Epithelial cell of prostate (primary cell): ENCODE measurements around the gene SORCS1.

Source experiments
- DNase-seq: peaks from one replicate; pipeline ENCODE4 v3.0.0-alpha.2; 2011; ENCODE audit warnings: low read depth, low spot score
- H3K27ac ChIP-seq: fragments of 450-650 bp; 2 replicates; pipeline ENCODE4 v1.5.1; 2017; ENCODE audit warnings: mild to moderate bottlenecking

Gene SORCS1

DNA sequence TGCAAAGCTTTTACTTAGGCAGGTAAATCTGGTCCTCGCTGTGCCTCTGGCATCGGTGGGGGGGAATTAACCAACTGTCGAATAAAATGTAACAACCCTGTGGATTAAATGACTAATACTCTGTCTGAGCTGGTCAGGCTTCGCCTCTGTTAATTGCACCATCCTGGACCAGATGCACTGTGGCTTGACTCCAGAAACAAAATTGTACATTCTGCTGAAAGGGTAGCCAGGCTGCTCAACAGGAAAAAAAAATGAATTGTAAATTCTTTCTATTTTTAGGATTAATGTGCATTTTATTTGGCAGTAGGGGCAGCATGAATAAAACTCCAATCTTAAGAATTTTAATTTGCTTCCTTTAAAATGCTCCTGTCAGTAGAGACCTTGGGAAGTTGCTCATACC is 389.4 kb downstream of the SORCS1 start:
- DNase-seq: no peak
- H3K27ac ChIP-seq: no peak overlapping the region

DNA sequence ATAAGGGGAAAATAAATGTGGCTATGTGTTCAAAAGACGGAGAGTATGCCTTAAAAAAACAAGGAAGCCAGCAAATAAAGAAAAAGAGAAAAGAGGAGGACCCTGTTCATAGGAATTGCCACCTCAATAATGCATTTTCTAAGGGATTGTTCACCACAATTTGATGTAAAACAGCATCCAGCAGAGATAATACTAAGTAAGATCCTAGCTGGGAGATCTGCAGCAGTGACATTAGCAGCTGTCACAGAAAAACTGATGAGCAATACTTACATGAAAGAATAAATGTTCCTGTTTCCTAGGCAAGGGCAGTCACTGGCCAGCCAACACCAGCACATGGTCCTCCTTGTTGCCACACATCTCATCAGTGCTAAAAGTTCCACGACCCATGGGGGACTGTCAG is 391.5 kb downstream of the SORCS1 start:
- no peak overlapping the region for H3K27ac ChIP-seq
- no peak for DNase-seq

DNA sequence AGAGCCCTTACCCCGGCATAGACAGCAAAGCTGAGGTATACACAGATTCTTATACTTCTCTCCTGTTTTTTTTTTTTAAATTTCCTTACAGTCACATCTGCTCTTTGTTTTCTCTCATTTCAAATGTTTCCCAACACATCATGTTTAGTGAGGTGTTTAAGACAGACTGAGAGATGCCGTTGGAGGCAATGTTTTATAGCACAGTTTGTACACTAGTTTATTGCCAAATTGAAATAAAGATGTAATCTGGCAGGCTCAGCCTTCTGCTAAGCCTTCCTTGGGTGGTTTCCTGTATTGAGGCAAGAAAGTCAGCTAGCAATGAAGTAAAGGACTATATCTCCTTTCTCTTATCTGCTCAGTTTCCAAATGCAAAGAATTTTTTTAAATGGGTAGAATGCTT is 393.4 kb downstream of the SORCS1 start:
- DNase-seq: no peak
- no peak overlapping the region for H3K27ac ChIP-seq

DNA sequence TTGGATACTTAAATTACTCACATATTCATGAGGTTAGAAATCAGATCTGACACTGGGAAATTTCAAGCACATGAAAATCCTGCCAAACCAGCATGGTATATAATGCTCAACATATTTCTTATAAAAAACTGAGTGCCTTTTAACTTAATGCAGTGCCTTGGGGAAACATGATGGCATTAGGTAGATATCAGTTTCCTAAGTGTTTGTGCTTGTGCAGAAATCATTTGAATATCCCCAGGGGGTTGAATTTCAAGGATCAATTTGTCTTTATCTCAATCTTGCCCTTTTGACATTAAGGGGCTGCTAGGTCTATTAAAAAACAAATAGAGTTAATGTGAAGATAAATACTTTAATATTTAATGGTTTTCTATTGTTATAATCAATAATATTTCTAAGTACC is 396.3 kb downstream of the SORCS1 start:
- no peak for DNase-seq
- H3K27ac ChIP-seq: no peak overlapping the region

DNA sequence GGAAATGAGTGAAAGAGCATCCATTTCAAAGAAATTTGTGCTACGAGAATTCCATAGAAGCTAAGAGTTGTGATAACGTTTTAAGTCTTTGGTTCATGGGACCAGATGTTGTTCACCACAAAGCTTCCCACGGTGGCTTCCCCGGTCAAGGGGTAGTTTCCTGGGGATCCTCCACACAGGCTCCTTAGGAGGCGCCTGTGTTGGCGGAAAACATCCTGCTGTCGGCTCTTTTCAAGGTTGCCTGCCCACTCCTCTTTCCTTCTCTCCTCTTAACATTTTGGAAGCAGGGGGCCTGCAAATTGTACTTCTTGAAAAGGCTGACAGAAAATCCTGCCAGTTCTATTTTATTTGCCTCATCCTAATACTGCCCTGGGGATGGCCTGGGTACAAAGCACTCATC is 398.6 kb downstream of the SORCS1 start:
- DNase-seq: no peak
- H3K27ac ChIP-seq: no peak overlapping the region

DNA sequence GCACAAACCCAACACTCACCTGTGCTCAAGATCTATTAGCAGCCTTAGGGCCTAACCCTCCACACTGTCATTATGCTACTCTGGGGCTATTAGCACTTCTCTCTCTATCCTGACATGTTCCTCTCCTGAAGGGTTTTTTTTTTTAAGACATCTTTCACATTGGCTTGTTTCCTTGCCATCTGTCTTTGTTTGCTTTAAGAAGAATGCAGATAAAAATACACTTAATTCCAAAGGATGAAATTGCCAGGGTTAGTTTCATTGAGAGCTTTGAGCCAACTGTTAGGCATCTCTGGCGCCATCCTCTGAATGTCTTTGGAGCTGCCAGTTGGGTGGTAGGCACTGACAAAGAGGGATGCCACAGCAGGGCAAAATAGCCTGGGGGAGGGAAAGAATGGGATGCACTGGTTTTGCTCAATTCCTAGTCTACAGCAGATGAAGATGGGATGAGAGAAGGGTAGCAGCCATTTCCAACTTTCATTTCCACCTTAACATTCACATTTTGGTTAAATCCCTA is 399.2 kb downstream of the SORCS1 start:
- DNase-seq: no peak
- no peak overlapping the region for H3K27ac ChIP-seq

DNA sequence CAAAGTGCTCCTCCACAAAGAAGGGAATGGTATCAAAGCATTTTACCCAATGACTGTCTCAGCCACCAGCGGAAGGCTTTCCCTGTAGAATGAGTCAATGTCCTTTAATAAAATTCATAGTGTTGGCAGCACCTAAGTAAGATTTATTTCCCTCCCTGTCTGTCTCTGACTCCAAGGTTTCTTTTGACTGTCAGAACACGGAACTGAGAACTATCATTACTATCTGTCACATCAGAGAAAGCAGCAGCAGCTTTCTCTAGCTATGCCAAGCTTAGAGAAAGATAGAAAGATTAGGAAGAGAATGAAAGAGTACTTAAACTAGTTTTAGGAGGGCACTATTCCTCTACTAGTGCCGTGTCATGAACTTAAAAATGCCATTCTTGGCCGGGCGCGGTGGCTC is 400.1 kb downstream of the SORCS1 start:
- H3K27ac ChIP-seq: no peak overlapping the region
- no peak for DNase-seq

DNA sequence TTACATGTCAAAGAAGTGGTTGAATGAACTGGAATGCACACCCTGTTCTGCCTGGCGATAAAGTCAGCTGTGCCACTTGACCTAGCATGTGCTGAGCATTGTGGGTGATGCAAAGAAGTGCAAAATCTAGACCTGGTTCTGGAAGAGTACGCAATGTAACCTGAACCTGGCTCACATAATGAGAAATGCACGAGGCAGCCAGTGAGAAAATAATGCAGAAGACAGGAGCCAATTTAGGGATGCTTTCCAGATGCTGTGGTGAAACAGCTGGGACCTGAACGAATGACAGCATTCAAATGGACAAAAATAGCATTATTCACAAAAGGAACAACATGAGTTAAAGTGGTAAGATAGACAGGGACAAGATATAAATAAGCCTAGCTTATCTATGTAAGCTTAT is 402.6 kb downstream of the SORCS1 start:
- no peak for DNase-seq
- H3K27ac ChIP-seq: no peak overlapping the region

DNA sequence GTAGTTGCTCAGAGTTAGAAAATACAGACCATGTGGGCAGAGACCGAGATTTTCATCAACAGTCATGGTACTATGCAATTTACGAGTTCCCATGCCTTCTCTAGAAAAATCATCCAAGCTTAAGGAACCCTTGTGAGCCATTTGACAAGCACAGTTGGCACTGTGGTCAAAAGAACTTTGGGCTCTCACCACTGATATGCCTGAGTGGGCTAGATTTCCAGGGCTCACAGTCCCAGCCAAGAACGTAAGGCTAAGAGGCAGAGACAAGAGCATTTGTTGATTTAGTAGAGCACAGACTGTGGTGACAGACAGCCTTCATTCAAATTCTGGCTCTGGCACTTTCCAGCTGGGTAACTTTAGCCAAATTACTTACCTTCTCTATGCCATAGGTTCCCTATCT is 407.0 kb downstream of the SORCS1 start:
- H3K27ac ChIP-seq: no peak overlapping the region
- DNase-seq: no peak

DNA sequence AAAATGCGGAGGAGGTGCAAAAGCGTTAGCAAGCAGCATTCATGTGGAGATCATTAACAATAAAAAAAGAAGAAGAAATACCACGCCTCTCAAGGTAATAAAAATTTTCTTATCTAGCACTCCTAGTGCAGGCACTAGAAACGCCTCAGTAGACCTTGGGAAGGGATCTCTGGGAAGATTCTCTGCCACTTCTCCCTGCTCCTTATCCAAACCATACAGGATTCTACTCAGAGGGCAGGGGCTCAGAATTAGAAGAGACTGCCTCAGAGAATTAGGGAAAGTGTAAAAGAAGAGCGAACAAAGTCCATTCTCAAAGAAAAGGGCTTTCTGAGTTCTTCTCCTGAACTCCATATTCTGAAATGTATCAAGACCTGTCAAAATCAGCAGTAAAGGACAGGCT is 413.4 kb downstream of the SORCS1 start:
- no peak overlapping the region for H3K27ac ChIP-seq
- no peak for DNase-seq

DNA sequence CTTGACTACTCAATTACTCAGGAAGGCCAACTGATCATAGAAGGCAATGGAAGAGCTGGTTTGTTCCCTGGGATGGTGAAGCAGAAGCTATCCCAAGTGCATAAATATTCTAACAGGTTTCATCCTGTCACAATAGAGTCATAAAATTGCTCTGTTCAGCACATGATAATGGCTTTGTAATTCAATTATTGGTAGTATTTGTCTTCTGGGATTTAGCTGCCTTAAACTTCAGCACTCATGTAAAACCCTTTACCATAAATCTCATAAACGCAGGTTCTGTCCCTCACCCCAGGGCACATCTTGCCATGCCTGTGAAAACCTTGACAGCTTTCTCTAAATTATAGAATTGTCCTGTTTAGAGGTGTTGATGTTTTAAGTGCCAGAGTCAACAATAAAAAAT is 417.6 kb downstream of the SORCS1 start:
- DNase-seq: no peak
- H3K27ac ChIP-seq: no peak overlapping the region

DNA sequence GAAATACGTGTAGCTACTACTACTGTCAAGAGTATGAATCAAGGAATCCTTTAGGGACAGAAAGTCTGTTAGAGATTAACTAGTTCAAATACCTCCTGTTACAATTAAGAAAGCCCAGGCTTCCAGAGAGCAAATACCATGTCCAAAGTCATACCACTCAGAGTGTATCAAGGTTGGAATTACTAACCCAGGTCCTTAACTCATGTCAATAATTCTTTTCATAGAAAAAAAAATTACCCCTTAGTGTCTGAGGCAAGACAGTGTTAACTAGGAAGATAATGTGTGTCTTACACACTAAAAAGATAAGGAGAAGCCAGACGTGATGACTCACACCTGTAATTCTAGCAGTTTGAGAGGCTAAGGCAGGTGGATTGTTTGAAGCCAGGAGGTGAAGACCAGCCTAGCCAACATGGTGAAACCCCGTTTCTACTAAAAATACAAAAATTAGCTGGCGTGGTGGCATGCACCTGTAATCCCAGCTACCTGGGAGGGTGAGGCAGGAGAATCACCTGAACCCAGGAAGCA is 423.4 kb downstream of the SORCS1 start:
- DNase-seq: no peak
- no peak overlapping the region for H3K27ac ChIP-seq

DNA sequence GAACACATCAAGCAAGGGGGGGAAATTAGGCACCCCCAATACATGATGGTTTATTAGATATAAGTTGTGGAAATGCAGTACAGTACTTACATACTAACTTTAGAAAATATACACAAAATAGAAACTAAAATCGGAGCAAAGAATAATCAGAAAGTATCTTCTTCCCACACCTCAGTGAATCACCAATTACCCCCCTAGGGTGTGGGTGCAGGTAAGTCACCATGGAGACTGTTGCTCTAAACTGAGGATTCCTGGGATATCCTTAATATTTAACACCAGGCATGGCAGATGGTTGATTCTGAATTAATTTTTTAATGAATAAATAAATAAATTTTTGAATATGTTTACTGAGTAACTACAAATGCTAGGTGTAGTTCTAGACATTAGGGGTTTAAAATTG is 424.4 kb downstream of the SORCS1 start:
- DNase-seq: no peak
- H3K27ac ChIP-seq: no peak overlapping the region

DNA sequence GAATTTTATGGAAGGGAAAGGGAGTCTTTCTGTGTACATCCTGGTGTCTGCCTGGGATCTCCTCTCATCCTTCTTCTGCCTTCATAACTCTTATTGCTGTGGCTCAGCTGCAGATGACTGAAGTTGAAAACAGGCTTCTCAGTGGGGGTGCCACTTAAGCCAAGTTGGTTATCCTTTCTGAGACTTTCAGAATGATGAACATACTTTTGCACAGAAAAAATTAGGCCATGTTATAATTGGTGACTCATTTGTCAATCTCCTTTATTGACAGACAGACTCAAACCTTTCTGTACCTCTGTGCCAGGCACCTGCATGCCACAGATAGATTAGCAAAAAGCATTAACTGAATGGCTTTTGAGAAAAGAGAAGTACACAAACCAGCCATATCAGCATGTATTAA is 430.3 kb downstream of the SORCS1 start:
- no peak overlapping the region for H3K27ac ChIP-seq
- no peak for DNase-seq

DNA sequence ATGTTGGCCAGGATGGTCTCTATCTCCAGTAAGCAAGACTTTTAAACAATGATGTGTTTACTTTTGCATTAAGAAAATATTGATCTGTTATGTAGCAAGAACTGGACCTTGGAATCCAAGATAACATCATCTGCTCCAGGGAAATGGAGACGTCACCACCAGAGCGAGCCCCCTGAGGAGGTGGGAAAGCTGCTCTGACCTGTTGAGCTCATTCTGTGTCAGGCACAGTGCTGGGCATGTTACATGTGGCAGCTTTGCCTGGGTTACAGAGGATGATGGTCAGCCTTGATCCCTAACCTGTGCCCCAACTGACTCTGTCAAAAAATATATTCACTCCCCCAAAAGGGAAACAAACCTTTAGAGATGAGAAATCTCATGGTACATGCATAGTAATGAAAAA is 436.3 kb downstream of the SORCS1 start:
- DNase-seq: no peak

DNA sequence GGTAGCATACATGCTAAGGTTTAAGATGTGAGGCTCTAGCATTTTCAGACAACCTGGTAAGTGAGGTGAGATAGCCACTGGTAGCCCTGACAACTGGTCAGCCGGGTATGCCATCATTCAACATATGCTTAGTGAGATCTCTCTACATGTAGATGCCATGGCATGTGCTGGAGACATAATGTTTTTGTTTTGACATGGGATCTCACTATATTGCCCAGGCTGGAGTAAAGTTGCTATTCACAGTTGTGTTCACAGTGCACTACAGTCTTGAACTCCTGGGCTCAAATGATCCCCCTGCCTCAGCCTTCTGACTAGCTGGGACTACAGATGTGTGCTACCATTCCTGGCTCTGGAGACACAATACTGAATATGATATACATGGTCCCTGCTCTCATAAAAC is 437.3 kb downstream of the SORCS1 start:
- no peak for DNase-seq
- H3K27ac ChIP-seq: no peak overlapping the region

More for the DNA sequence above, 436.3 kb downstream of the SORCS1 start:
- no peak overlapping the region for H3K27ac ChIP-seq

DNA sequence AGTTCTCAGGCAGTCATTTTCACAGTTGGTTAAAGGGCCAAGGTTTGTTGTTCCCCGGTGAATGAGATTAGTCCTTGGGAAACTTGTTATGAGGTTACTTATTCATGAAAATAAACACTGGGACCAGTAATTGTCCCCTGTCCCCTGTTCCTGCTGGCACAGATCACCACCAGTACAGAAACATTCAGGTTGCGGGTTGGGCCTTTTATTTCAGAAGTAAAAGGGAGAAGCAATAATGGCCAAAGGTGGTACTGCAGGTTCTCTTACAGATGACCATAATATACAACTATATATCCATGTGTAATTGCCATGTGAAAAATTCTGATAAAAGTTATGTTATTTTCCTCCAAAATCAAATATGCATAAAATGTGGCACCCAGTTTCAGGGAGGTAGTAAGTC is 442.0 kb downstream of the SORCS1 start:
- no peak overlapping the region for H3K27ac ChIP-seq
- DNase-seq: no peak

DNA sequence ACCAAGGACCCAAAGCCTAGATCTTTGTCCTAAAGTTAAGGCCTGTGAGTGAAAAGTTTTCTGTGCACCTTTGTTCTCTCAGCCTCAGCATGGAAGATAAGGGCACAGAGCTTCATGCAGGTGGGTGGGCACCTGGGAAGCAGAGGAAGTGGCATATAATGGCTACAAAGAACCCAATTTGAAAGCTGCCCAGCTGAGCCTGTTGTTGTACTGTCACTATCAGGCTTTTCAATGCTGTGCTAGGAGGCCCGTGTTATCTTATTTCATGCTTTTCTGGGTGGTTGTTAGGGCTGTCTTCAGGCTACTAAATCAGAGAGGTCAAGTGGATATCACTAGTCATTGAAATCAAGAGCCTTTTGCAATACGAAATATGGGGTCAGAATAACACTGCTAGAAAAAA is 443.8 kb downstream of the SORCS1 start:
- DNase-seq: no peak
- no peak overlapping the region for H3K27ac ChIP-seq

DNA sequence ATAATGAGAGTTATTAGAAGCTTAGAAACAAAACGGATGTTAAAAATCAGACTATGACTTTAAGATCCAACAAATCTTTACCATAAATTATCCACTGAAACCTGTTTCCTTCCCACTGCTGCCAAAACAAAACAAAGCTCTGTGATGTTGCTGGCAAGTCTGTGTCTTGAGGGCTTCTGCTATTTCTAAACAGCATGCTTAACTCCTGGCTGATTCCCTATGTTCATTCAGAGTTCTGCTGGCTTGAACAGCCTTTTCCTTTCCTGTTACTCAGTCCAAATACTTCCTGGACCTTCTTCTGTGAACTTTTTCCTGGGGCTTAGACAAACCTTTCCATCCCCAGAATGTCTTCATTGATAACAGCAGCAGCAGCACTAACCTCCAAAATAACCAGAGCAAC is 448.1 kb downstream of the SORCS1 start:
- DNase-seq: no peak
- H3K27ac ChIP-seq: no peak overlapping the region

DNA sequence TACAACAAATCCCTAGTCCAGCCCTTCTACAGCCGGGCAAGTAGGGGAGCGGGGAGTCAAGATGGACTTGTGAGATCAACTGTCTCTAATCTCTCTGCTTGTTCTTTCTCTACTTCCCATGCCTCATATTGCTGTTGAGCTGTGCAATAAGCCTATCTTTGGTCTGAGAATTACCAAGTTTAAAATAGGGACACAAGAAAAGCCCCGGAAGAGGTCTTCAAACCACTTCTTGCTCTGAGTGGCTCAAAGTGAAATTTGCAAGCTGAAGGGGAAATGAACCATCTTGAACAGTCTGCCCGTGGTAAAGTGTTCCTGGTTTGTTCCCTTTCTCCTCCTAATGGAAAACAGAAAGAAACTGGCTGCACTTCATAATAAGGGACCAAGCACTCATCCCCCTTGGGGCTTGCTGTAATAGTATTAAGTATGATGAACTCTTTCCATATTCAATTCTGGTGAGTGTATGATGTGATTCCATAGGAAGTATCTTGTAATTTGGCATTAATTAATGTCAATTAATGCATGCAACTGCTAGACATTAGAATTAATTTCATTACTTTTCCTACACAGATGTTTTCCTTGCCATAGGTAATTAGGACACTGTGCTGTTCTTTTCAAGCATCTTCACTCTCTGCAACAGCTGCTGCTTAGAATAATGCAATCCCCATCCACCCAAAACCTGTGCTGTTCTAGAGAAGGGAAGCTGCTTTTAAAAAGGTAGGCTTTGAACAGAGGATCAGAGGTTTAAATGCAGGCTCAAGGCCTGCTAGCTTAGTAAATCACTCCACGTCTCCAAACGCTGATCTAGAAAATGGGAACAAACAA is 449.6 kb downstream of the SORCS1 start:
- H3K27ac ChIP-seq: no peak overlapping the region
- DNase-seq: no peak

DNA sequence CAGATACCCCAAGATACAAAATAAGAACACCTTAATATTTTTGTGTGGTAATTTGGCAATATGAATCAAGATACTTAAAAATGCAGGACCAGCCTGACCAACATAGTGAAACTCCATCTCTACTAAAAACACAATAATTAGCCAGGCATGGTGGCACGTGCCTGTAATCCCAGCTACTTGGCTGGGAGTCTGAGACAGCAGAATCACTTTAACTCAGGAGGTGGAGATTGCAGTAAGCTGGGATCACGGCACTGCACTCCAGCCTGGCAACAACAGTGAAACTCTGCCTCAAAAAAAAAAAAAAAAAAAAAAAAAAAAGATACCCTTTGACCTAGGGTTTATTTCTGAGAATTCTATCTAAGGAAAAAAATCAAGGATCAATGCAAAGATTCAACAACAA is 450.7 kb downstream of the SORCS1 start:
- no peak for DNase-seq
- no peak overlapping the region for H3K27ac ChIP-seq

DNA sequence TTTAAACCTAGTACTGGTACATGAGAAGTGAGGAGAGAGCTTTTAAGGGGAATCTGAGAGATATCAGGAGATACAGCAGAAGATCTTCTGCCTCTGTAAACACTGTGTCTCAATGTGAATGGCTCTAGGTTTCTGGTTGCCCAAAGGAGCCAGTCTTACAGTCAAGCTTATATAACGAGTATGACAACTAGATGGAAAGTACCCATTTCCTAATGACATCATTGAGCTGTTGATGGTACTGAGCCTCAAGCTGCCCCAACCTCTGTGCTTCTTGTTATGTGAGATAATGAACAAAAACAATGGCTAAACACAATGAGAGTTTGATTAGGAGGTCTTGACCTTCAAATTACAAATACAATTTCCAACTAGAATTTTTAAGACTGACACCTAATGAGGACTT is 451.5 kb downstream of the SORCS1 start:
- H3K27ac ChIP-seq: no peak overlapping the region
- no peak for DNase-seq
